Esophagus muscularis mucosa (tissue), 4 donors: Measurements from ENCODE around the gene CHRM5. TPM values are rescaled to one million over a fixed set of nuclear protein-coding genes. Genes with fewer than 3 reads are reported as not detected.
A peak's percentile ranks its signal among the peaks of the same experiment; 100 is the strongest.

ENCODE experiments used
- DNase-seq: peaks from one replicate; pipeline ENCODE4 v3.0.0-alpha.2; 2017; ENCODE audit errors: extremely low spot score
- H3K27ac ChIP-seq, 4 donors: fragments of 200-600 bp; sonication (generic); replicated peaks in 1 of 4; 1 replicate in 3 of 4; 2 replicates in 1 of 4; pipeline ENCODE4 v1.5.1; 2016 to 2019; ENCODE audit warnings: mild to moderate bottlenecking in 1 of 4
- H3K27me3 ChIP-seq, 4 donors: fragments of 200-600 bp; sonication (generic); one replicate each; pipeline versions ENCODE4 v1.5.1 to v1.6.0; 2016 to 2019
- H3K36me3 ChIP-seq, 4 donors: fragments of 200-600 bp; sonication (generic); one replicate each; pipeline ENCODE4 v1.5.1; 2016 to 2019
- H3K4me1 ChIP-seq, 4 donors: fragments of 200-600 bp; sonication (generic); one replicate each; pipeline ENCODE4 v1.5.1; 2016 to 2019
- H3K4me3 ChIP-seq, 4 donors: fragments of 200-600 bp; sonication (generic); 1 replicate in 2 of 4; 2 replicates in 2 of 4; pipeline ENCODE4 v1.5.1; 2016 to 2019; ENCODE audit warnings: mild to moderate bottlenecking in 4 of 4, moderate library complexity in 1 of 4
- H3K9me3 ChIP-seq, 4 donors: fragments of 200-600 bp; sonication (generic); 1 replicate in 3 of 4; 2 replicates in 1 of 4; pipeline ENCODE4 v1.5.1; 2016 to 2019
- CTCF ChIP-seq, 3 experiments: fragments of 200-600 bp in 2 of 3; fragments of 450-650 bp in 1 of 3; sonication (generic) in 2 of 3; IDR thresholded peaks; one replicate each; pipeline ENCODE4 v1.5.1; 2017 to 2019; ENCODE audit warnings: antibody characterized with exemption in 3 of 3, mild to moderate bottlenecking in 2 of 3, moderate library complexity in 1 of 3
- EP300 ChIP-seq: sonication (generic); formaldehyde crosslinking; IDR thresholded peaks from one replicate; pipeline ENCODE4 v1.6.1; 2017; ENCODE audit warnings: antibody characterized with exemption
- POLR2A ChIP-seq: fragments of 450-650 bp; IDR thresholded peaks from one replicate; pipeline ENCODE4 v1.6.1; 2017; ENCODE audit warnings: antibody characterized with exemption, moderate library complexity, mild to moderate bottlenecking, low read depth
- POLR2AphosphoS5 ChIP-seq, 2 donors: sonication (generic); formaldehyde crosslinking; IDR thresholded peaks; one replicate each; pipeline ENCODE4 v1.6.1; 2017; ENCODE audit warnings: antibody characterized with exemption in 2 of 2
- WGBS: methylation state at CpG from one replicate; pipeline ENCODE4 v1.1.5; 2018; 5-methylcytosine and 5-hydroxymethylcytosine counted together
- intact Hi-C: fragments of 100-400 bp; cut with DNase I; formaldehyde crosslinking; loops from one replicate; pipeline ENCODE4 v1.15.1; 2023
- total RNA-seq, 4 donors: library from RNA; depleted of rRNA; stranded (reverse); fragments of >200 nt; gene quantifications; one replicate each; pipeline versions ENCODE4 v1.1.0 to v1.2.1, GENCODE V29; 2016

CHRM5 gene
- total RNA-seq, 4 donors from 2014 or later: not detected

- no peaks in the 10 kb centered on the region for H3K36me3 ChIP-seq
- no peaks in the 10 kb centered on the region for H3K27me3 ChIP-seq
- no peak for TF ChIP-seq POLR2AphosphoS5 (IDR thresholded peaks at IDR 0.05)
- TF ChIP-seq CTCF (IDR thresholded peaks at IDR 0.05): no peak
- no peak for TF ChIP-seq POLR2A
- TF ChIP-seq EP300: no peak
- peak within 1 kb of the TSS; percentile 87 to 98 (median 92) for H3K27ac ChIP-seq
- 1% methylated on average over 32 of the region's 82 CpGs for WGBS
- intact Hi-C loops: no loop called here
- peak within 1 kb of the TSS; percentile 72 to 97 (median 82) for H3K4me3 ChIP-seq
- DNase-seq: no peak
- no peaks in the 10 kb centered on the region for H3K9me3 ChIP-seq
- peaks cover 0 to 25% (median 16%) of the 10 kb centered on the region in 4 donors for H3K4me1 ChIP-seq
Measured at GRCh38 chr15:34038871-34039789, 70.8 kb downstream of the CHRM5 start, which contains the start of gene AVEN. TSS of gene AVEN (minus strand) at chr15:34039204. CDS start at chr15:34039046, 158 bp downstream.

GRCh38 chr15:34039790-34040113 is 71.5 kb downstream of the CHRM5 start:
- no peak for DNase-seq
- Histone ChIP-seq H3K36me3 (no peaks in the 10 kb centered on the region), H3K4me1 (peaks cover 0 to 23% (median 16%) of the 10 kb centered on the region in 4 donors), H3K4me3 (peak overlapping the region; percentile 72 to 97 (median 82)), H3K9me3 (no peaks in the 10 kb centered on the region), H3K27me3 (no peaks in the 10 kb centered on the region), H3K27ac (peak overlapping the region; percentile 87 to 98 (median 92))
- WGBS: 68% methylated on average over 1 of the region's 1 CpG
- TF ChIP-seq POLR2AphosphoS5 (IDR thresholded peaks at IDR 0.05) (no peak), CTCF (IDR thresholded peaks at IDR 0.05) (no peak), POLR2A (no peak), EP300 (no peak)
- intact Hi-C loops: no loop called here

- intact Hi-C loops: no loop called here
- WGBS: 72% methylated on average over 1 of the region's 1 CpG
Measured at GRCh38 chr15:34043391-34043790, 75.1 kb downstream of the CHRM5 start.

GRCh38 chr15:34043813-34044212 is 75.5 kb downstream of the CHRM5 start:
- intact Hi-C loops: no loop called here
- H3K27me3 ChIP-seq: no peaks in the 10 kb centered on the region
- H3K36me3 ChIP-seq: no peaks in the 10 kb centered on the region
- no peaks in the 10 kb centered on the region for H3K9me3 ChIP-seq
- H3K4me3 ChIP-seq: no peak overlapping the region
- WGBS: 75% methylated on average over 2 of the region's 2 CpGs
- peaks cover 0 to 10% (median 9%) of the 10 kb centered on the region in 4 donors for H3K4me1 ChIP-seq
- TF ChIP-seq POLR2A (no peak), EP300 (no peak), POLR2AphosphoS5 (IDR thresholded peaks at IDR 0.05) (no peak), CTCF (IDR thresholded peaks at IDR 0.05) (no peak)
- no peak overlapping the region for H3K27ac ChIP-seq
- DNase-seq: no peak

More at GRCh38 chr15:34043391-34043790, 75.1 kb downstream of the CHRM5 start:
- Histone ChIP-seq H3K4me1 (peaks cover 0 to 10% (median 9%) of the 10 kb centered on the region in 4 donors), H3K4me3 (no peak overlapping the region), H3K36me3 (no peaks in the 10 kb centered on the region), H3K27ac (no peak overlapping the region), H3K9me3 (no peaks in the 10 kb centered on the region), H3K27me3 (no peaks in the 10 kb centered on the region)
- TF ChIP-seq CTCF (IDR thresholded peaks at IDR 0.05) (no peak), POLR2A (no peak), POLR2AphosphoS5 (IDR thresholded peaks at IDR 0.05) (no peak), EP300 (no peak)
- DNase-seq: no peak
